ENCODE measurements around the gene ARFGAP1. TPM values are rescaled to one million over a fixed set of nuclear protein-coding genes. Genes with fewer than 3 reads are reported as not detected.

ARFGAP1 gene
- total RNA-seq, 2 experiments from 2014 or later = 80.1 to 82.0 TPM

DNA sequence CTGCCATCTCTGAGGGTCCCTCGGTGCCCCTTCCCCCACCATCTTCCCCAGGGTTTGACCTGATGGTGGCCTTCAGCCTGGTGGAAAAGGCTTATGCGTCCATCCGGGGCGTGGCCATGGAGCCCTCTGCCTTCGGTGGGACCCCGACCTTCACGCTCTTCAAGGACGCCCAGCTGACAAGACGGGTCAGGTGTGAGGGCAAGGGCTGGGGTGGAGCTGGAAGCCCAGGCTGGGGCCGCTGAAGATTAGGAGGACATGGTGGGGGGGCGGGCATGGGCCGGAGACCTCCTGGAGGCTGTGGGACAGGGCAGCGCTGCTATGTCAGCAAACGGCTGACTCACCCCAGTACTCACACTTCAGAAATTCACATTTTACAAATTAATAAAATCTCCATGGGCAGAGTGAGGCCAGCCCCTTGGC lies 43.9 kb downstream of the ARFGAP1 start:
- ChIA-PET CTCF (no interaction called here), POLR2A (no interaction called here)
- no peaks in the 10 kb centered on the region for H3K4me1 Mint-ChIP-seq
- H3K27me3 Mint-ChIP-seq = no peaks in the 10 kb centered on the region
- H3K36me3 Mint-ChIP-seq (ENCODE audit: low read depth) = no peaks in the 10 kb centered on the region
- H3K9me3 Mint-ChIP-seq = no peaks in the 10 kb centered on the region
- no peak overlapping the region for H3K27ac Mint-ChIP-seq
- DNase-seq = no peak
- H3K4me3 Mint-ChIP-seq = no peak overlapping the region

- ChIA-PET POLR2A (no interaction called here), CTCF (no interaction called here)
- DNase-seq = no peak
- no peaks in the 10 kb centered on the region for H3K27me3 Mint-ChIP-seq
- H3K4me1 Mint-ChIP-seq = no peaks in the 10 kb centered on the region
- no peak overlapping the region for H3K27ac Mint-ChIP-seq
- H3K36me3 Mint-ChIP-seq (ENCODE audit: low read depth) = no peaks in the 10 kb centered on the region
- no peak overlapping the region for H3K4me3 Mint-ChIP-seq
- no peaks in the 10 kb centered on the region for H3K9me3 Mint-ChIP-seq
Measured at GRCh38 chr20:63317061-63317460, 44.4 kb downstream of the ARFGAP1 start.

DNA sequence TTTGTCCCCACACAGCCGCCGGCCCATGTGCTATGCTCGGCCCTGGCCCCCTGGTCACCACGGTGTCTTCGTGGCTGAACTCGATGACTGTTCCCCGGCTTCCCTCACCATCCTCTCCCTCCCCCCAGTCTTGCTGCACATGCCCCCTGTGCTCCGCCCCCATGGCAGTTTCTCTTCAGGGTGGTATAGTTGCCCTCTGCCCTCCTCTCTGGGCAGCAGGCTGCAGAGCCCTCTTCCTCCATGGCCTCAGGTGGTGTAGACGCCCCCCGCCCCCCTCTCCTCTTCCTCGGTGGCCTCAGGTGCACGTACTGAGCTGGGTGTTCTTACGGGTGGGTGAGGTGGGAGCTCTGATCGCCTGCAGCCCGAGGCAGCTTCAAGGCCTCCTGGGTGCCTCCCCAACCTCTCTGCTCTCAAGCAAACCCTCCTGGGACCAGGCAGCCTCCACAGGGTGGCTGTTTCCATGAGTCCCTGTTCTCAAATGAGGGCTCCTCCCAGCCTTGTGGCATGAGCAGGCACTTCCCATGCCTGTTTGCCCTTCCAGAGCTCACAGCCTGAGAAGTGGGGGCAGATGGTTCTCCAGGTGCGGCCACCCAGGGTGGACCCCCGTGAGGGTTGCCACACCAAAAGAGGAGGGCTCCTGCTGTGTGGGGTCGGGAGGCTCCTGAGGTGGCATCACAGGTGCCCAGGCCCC lies 45.1 kb downstream of the ARFGAP1 start:
- no peak overlapping the region for H3K4me3 Mint-ChIP-seq

DNA sequence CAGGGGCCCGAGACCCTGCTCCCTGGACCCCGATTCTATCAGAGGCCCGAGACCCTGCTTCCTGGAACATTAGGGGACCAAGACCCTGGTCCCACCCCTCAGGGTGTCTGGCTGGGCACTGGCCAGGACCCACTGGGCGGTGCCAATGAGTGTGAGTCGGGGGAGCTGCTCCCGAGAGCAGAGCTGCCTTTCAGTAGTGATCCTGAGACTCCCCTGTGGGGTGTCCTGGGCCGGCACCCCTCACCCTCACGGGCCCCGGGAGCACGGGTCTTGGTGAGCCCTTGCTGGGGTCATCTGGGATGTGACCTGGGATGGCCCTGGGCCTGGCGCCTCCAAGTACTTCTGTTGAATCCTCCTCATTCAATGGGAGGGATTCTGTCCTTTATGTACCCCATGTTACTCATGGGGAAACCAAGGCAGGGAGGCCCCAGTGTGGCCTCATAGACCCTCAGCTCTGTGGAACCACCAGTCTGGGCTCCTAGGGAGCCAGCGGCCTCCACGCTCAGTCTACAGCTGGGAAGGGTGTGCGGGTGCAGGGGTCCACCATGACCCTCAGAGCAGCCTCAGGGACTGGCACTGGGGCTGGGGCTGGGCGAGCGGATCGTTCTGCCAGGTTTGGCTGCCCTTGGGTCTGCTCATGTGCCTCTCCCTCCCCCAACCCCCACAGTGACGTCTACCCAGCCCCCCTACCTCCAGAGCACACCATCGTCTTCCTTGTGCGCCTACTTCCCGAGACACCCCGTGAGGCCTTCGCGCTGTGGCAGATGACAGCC lies 46.0 kb downstream of the ARFGAP1 start:
- H3K9me3 Mint-ChIP-seq = no peaks in the 10 kb centered on the region
- H3K4me3 Mint-ChIP-seq = no peak overlapping the region
- no peak overlapping the region for H3K27ac Mint-ChIP-seq
- ChIA-PET POLR2A (no interaction called here), CTCF (no interaction called here)
- H3K36me3 Mint-ChIP-seq (ENCODE audit: low read depth) = no peaks in the 10 kb centered on the region
- no peaks in the 10 kb centered on the region for H3K4me1 Mint-ChIP-seq
- peaks cover 8% of the 10 kb centered on the region for H3K27me3 Mint-ChIP-seq
- no peak for DNase-seq

More for the DNA sequence above, 45.1 kb downstream of the ARFGAP1 start:
- ChIA-PET CTCF (no interaction called here), POLR2A (no interaction called here)
- H3K9me3 Mint-ChIP-seq = no peaks in the 10 kb centered on the region
- no peaks in the 10 kb centered on the region for H3K4me1 Mint-ChIP-seq
- H3K36me3 Mint-ChIP-seq (ENCODE audit: low read depth) = no peaks in the 10 kb centered on the region
- no peak for DNase-seq
- no peak overlapping the region for H3K27ac Mint-ChIP-seq
- peaks cover 1% of the 10 kb centered on the region for H3K27me3 Mint-ChIP-seq

- no peak for DNase-seq
- Mint-ChIP-seq H3K27ac (no peak overlapping the region), H3K27me3 (peaks cover 15% of the 10 kb centered on the region), H3K4me1 (no peaks in the 10 kb centered on the region), H3K4me3 (no peak overlapping the region), H3K36me3 (ENCODE audit: low read depth) (no peaks in the 10 kb centered on the region), H3K9me3 (no peaks in the 10 kb centered on the region)
- ChIA-PET POLR2A (no interaction called here), CTCF (no interaction called here)
Measured at GRCh38 chr20:63319164-63320040, 46.8 kb downstream of the ARFGAP1 start.

GRCh38 chr20:63320041-63320511 lies 47.5 kb downstream of the ARFGAP1 start:
- Mint-ChIP-seq H3K4me3 (no peak overlapping the region), H3K27ac (no peak overlapping the region), H3K9me3 (no peaks in the 10 kb centered on the region), H3K36me3 (ENCODE audit: low read depth) (no peaks in the 10 kb centered on the region), H3K27me3 (peaks cover 15% of the 10 kb centered on the region), H3K4me1 (no peaks in the 10 kb centered on the region)
- ChIA-PET CTCF (no interaction called here), POLR2A (no interaction called here)
- no peak for DNase-seq

DNA sequence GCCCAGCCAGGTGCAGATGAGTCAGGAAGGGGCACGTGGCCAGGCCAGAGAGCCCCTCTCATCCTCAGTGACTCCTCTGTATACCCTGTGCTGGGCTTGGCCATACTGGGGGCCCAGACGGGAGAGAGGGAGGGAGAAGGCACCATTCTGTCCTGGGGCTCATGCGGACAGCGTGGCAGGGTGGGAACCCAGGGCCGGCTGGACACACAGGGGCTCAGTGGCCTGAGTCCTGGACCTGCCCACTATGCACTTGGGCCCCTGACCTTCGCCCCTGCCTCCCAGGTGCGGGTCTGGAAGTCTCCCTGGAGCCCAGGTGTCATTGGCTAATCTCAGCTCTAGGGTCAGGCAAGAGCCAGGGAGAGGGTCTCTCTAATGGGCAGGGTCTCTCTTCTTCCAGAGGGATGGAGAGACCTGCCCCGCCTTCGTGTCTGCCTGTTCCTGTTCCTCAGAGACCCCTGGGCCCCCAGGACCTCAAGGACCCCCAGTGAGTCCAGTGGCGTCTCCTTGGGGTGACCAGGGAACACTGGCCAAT lies 48.1 kb downstream of the ARFGAP1 start:
- Mint-ChIP-seq H3K27ac (no peak overlapping the region), H3K9me3 (no peaks in the 10 kb centered on the region), H3K4me1 (no peaks in the 10 kb centered on the region), H3K36me3 (ENCODE audit: low read depth) (no peaks in the 10 kb centered on the region), H3K27me3 (peaks cover 15% of the 10 kb centered on the region), H3K4me3 (no peak overlapping the region)
- ChIA-PET POLR2A (no interaction called here), CTCF (no interaction called here)
- no peak for DNase-seq

- ChIA-PET POLR2A (no interaction called here), CTCF (no interaction called here)
- Mint-ChIP-seq H3K4me3 (no peak overlapping the region), H3K27me3 (peaks cover 15% of the 10 kb centered on the region), H3K27ac (no peak overlapping the region), H3K9me3 (no peaks in the 10 kb centered on the region), H3K36me3 (ENCODE audit: low read depth) (no peaks in the 10 kb centered on the region), H3K4me1 (no peaks in the 10 kb centered on the region)
- no peak for DNase-seq
Measured at GRCh38 chr20:63321148-63321831, 48.7 kb downstream of the ARFGAP1 start.

GRCh38 chr20:63322146-63322932 lies 49.7 kb downstream of the ARFGAP1 start:
- CTCF ChIA-PET = no interaction called here
- Mint-ChIP-seq H3K4me1 (peaks cover 2% of the 10 kb centered on the region), H3K27ac (no peak overlapping the region), H3K27me3 (peaks cover 15% of the 10 kb centered on the region), H3K9me3 (peaks cover 3% of the 10 kb centered on the region), H3K4me3 (no peak overlapping the region), H3K36me3 (ENCODE audit: low read depth) (no peaks in the 10 kb centered on the region)
- POLR2A ChIA-PET = no interaction called here
- no peak for DNase-seq

- H3K27me3 Mint-ChIP-seq = peaks cover 15% of the 10 kb centered on the region
Measured at GRCh38 chr20:63322933-63323273, 50.3 kb downstream of the ARFGAP1 start.

DNA sequence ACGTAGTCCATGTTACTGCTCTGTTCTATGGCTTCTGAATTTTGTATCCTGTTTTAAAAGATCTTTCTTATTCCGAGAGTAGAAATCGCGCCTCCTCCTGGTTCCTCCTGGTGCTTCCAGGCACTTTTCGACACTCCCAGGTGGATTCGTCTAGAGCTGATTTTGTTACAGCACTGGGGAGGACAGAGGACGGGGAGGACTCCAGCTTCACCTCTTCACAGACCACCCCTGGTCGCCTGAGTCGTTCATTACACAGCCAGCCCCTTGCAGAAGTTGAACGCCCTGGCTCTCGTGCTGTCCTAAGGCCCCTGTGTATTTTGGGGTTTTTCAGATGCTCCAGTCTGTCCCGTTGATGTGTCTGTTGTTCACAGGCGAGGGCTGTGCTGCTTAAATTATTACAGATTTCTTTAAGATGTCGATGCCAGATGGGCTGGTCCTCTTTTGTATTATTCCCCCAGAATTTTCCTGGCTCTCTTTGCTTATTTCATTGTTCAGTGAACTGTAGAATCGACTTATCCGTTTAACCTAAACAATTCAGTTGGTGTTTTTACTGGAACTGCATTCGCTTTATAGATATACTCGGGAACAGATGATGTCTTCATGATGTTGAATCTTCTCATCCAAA lies 50.9 kb downstream of the ARFGAP1 start:
- no peak overlapping the region for H3K4me3 Mint-ChIP-seq
- ChIA-PET CTCF (no interaction called here), POLR2A (no interaction called here)
- DNase-seq = no peak
- H3K36me3 Mint-ChIP-seq (ENCODE audit: low read depth) = no peaks in the 10 kb centered on the region
- H3K27ac Mint-ChIP-seq = no peak overlapping the region
- H3K27me3 Mint-ChIP-seq = peaks cover 15% of the 10 kb centered on the region
- peaks cover 3% of the 10 kb centered on the region for H3K9me3 Mint-ChIP-seq
- peaks cover 2% of the 10 kb centered on the region for H3K4me1 Mint-ChIP-seq

More at GRCh38 chr20:63322933-63323273, 50.3 kb downstream of the ARFGAP1 start:
- POLR2A ChIA-PET = no interaction called here
- Mint-ChIP-seq H3K9me3 (peaks cover 3% of the 10 kb centered on the region), H3K27ac (no peak overlapping the region), H3K4me1 (peaks cover 2% of the 10 kb centered on the region), H3K36me3 (ENCODE audit: low read depth) (no peaks in the 10 kb centered on the region), H3K4me3 (no peak overlapping the region)
- CTCF ChIA-PET = no interaction called here
- DNase-seq = no peak

DNA sequence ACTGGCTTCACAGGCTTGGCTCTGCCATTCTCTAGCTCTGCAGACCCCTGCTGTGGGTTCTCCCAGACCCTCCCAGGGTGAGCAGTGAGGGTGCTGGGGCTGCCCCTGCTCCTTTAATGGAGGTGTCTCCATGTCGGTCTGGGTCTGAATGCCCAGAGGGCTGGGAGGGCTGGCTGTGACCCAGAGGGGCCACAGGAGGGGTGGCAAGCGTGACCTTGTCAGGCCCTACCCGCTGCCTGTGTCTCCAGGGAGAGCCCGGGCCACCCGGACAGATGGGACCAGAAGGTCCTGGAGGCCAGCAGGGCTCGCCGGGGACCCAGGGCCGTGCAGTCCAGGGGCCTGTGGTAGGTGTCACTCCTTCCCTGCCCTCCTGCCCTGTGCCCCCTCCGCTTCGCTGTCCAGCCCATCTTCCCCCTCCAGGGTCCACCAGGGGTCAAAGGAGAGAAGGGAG lies 52.4 kb downstream of the ARFGAP1 start:
- Mint-ChIP-seq H3K9me3 (peaks cover 3% of the 10 kb centered on the region), H3K36me3 (ENCODE audit: low read depth) (no peaks in the 10 kb centered on the region), H3K4me3 (no peak overlapping the region), H3K4me1 (peaks cover 2% of the 10 kb centered on the region), H3K27ac (no peak overlapping the region), H3K27me3 (peaks cover 15% of the 10 kb centered on the region)
- ChIA-PET POLR2A (no interaction called here), CTCF (no interaction called here)
- DNase-seq = no peak

All from activated CD4-positive, alpha-beta memory T cell treated with anti-CD3 and anti-CD28 coated beads, Interleukin-2, amount 10 ng/mL, durations not matched to agents 7 days and 5 days (primary cell).